HG02970 (cell line): Measurements from ENCODE around the gene C12orf60.

Experiments used
- ATAC-seq: cut with Tn5 transposase; IDR thresholded peaks from one replicate; pipeline ENCODE4 v1.9.1; 2021; ENCODE audit warnings: mild to moderate bottlenecking, moderate library complexity, moderate number of reproducible peaks; ENCODE audit not compliant: unreplicated experiment, low FRiP score

C12orf60 gene

DNA sequence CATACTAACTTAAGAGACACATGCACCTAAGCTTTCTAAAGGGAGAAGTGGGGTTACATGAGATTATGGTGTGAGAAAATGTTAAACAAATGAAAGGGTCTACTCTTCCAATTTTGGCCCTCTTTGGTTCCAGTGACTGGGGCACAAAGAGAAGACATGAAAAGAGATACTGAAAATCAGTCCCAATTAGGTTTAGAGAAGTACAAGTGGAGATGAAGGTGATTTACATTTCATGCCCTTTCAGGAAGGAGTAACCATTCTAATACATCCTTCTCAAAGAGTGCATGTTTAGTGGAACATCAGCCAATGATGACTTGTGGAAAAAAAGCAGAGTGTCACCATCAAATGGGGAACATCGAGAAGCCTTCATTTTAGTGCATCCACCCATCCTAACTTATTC is 67.8 kb downstream of the C12orf60 start:
- no peak for ATAC-seq

DNA sequence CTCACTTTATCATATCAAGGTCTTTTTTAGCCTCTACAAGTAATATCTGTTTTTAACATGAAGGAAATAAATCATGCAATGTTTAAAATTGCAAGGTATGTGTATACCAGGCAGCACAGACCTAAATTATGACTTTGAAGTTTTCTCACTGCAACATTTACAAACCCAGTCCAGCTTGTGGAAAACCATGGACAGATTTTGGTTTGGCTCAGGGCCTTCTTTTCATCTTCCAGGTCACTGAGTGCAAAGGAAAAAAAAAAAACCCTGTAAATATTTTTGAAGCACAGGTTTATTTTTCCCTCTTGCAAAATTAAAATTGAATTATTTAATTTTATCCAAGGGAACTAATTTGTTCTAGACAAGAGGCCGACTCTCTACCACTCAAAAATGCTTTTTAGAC is 68.4 kb downstream of the C12orf60 start:
- no peak for ATAC-seq

- no peak for ATAC-seq
These were observed 70.1 kb downstream of the C12orf60 start for GRCh38 chr12:14873440-14874185.
